Esophagus muscularis mucosa (tissue), 3 donors: ENCODE data around the gene LGR4.

Experiments used
- POLR2A ChIP-seq: fragments of 450-650 bp; IDR thresholded peaks from one replicate; pipeline ENCODE4 v1.6.1; 2017; ENCODE audit warnings: antibody characterized with exemption, moderate library complexity, mild to moderate bottlenecking, low read depth
- TF ChIP-seq, protein P1 (sequence below), 3 experiments: fragments of 200-600 bp in 2 of 3; fragments of 450-650 bp in 1 of 3; sonication (generic) in 2 of 3; IDR thresholded peaks; one replicate each; pipeline ENCODE4 v1.5.1; 2017 to 2019; ENCODE audit warnings: antibody characterized with exemption in 3 of 3, mild to moderate bottlenecking in 2 of 3, moderate library complexity in 1 of 3

DNA sequence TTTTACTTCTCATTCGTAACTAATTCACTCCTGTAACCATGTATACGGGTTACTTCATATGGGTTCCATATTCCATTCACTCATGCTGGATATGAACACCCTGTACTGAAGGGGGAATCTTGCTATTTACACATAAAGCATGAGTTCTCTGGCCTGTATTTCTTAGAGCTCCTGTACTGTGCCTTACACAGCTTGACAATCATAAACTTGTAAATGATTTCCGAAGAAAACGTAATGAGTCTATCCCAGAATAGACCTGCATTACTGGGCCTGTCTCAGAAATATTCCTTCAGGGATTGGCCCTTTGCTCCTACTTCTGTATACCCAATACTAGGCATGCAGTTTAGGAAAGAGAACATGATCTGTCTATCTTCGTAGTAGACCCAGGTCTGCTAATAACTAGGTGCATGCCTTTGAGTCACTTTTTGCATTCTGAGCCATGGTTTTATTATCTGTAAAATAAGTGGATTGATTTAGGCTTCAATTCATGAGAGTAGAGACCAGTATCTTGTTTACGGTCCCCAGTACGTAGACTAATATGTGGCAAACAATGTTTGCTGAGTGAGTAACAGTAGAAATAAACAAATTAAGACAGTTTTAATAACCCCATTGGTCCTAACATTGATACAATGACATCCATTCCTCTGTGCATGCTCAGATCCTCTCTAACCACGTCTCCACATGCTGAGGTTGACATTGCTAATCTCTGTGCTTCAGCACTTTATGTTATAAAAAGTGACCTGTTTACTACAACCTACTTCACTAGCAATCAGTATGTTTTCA, 110.8 kb downstream of the LGR4 start:
- TF ChIP-seq, protein P1, sequence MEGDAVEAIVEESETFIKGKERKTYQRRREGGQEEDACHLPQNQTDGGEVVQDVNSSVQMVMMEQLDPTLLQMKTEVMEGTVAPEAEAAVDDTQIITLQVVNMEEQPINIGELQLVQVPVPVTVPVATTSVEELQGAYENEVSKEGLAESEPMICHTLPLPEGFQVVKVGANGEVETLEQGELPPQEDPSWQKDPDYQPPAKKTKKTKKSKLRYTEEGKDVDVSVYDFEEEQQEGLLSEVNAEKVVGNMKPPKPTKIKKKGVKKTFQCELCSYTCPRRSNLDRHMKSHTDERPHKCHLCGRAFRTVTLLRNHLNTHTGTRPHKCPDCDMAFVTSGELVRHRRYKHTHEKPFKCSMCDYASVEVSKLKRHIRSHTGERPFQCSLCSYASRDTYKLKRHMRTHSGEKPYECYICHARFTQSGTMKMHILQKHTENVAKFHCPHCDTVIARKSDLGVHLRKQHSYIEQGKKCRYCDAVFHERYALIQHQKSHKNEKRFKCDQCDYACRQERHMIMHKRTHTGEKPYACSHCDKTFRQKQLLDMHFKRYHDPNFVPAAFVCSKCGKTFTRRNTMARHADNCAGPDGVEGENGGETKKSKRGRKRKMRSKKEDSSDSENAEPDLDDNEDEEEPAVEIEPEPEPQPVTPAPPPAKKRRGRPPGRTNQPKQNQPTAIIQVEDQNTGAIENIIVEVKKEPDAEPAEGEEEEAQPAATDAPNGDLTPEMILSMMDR (IDR thresholded peaks at IDR 0.05), result no peak
- TF ChIP-seq POLR2A, result no peak
